K562 (cell line): ENCODE measurements around the gene MEIKIN. TPM values are rescaled to one million over a fixed set of nuclear protein-coding genes. Genes with fewer than 3 reads are reported as not detected.
A peak's percentile ranks its signal among the peaks of the same experiment; 100 is the strongest.

Source experiments
- ATF6 ChIP-seq: sonication (generic); formaldehyde crosslinking; IDR thresholded peaks from 2 replicates; pipeline ENCODE4 v1.4.0; 2020; ENCODE audit warnings: mild to moderate bottlenecking, missing genetic modification reagents
- EGR1 ChIP-seq: fragments of 450-650 bp; conservative IDR thresholded peaks from 2 replicates; pipeline ENCODE4 v1.6.1; 2017; ENCODE audit warnings: mild to moderate bottlenecking
- MTA2 ChIP-seq: fragments of 450-650 bp; IDR thresholded peaks from 2 replicates; pipeline ENCODE4 v1.6.1; 2016; ENCODE audit warnings: low read depth
- PRDM10 ChIP-seq: fragments of 450-650 bp; IDR thresholded peaks from 2 replicates; pipeline ENCODE4 v1.6.1; 2018; ENCODE audit not compliant: partially characterized antibody
- THRB ChIP-seq: fragments of 450-650 bp; formaldehyde crosslinking; conservative IDR thresholded peaks from 2 replicates; pipeline ENCODE4 v1.4.0; 2022; ENCODE audit warnings: mild to moderate bottlenecking, missing genetic modification characterization
- ZBTB1 ChIP-seq: sonication (generic); formaldehyde crosslinking; IDR thresholded peaks from 2 replicates; pipeline ENCODE4 v1.8.1; 2023; ENCODE audit warnings: missing genetic modification reagents, low read depth, mild to moderate bottlenecking, borderline replicate concordance
- ZKSCAN8 ChIP-seq: fragments of 200-800 bp; sonication (Bioruptor generic); IDR thresholded peaks from 2 replicates; pipeline ENCODE4 v1.6.1; 2016; ENCODE audit warnings: missing genetic modification characterization, missing compliant biosample characterization
- ZNF121 ChIP-seq: sonication (generic); formaldehyde crosslinking; conservative IDR thresholded peaks from 2 replicates; pipeline ENCODE4 v1.8.0; 2022; ENCODE audit warnings: missing genetic modification reagents
- ZNF444 ChIP-seq: fragments of 250-450 bp; sonication (Bioruptor Pico); IDR thresholded peaks from 2 replicates; pipeline ENCODE4 v1.4.0; 2020; ENCODE audit warnings: mild to moderate bottlenecking, moderate library complexity
- ZNF699 ChIP-seq: fragments of 250-450 bp; sonication (Bioruptor Pico); IDR thresholded peaks from 2 replicates; pipeline ENCODE4 v1.8.0; 2021; ENCODE audit warnings: mild to moderate bottlenecking, moderate library complexity; ENCODE audit not compliant: insufficient replicate concordance
- ZSCAN29 ChIP-seq: fragments of 450-650 bp; IDR thresholded peaks from 2 replicates; pipeline ENCODE4 v1.6.1; 2017
- ZSCAN32 ChIP-seq: fragments of 450-650 bp; formaldehyde crosslinking; IDR thresholded peaks from 2 replicates; pipeline ENCODE4 v1.4.0; 2020; ENCODE audit warnings: mild to moderate bottlenecking, moderate library complexity
- polyA plus RNA-seq, 8 experiments: library from polyadenylated mRNA; depleted of rRNA in 4 of 8; stranded (reverse) in 5 of 8; unstranded in 3 of 8; fragments of >200 nt; fragmentation: Nextera tagmentation in 2 of 8; fragmentation: Illumina TruSeq in 1 of 8; extraction: Ambion mirVana in 2 of 8; extraction: Trizol in 1 of 8; gene quantifications; 2 replicates each; pipeline versions ENCODE4 v1.2.1 to v1.2.3, GENCODE V29; 2011 to 2014; ENCODE audit warnings: inconsistent platforms in 1 of 8, missing spikeins in 1 of 8
- total RNA-seq, 7 experiments: library from RNA; depleted of rRNA in 6 of 7; stranded (reverse); fragments of >200 nt in 6 of 7; fragmentation: Illumina TruSeq in 2 of 7; extraction: Trizol in 2 of 7; gene quantifications; 2 replicates each; pipeline versions ENCODE4 v1.2.1 to v1.2.3, GENCODE V29; 2011 to 2021; ENCODE audit warnings: low replicate concordance in 1 of 7
- TF ChIP-seq, protein P1 (sequence below): fragments of 450-650 bp; IDR thresholded peaks from 2 replicates; pipeline ENCODE4 v1.6.1; 2014; ENCODE audit warnings: low read depth, mild to moderate bottlenecking, moderate library complexity, borderline replicate concordance
- TF ChIP-seq, protein P2 (sequence below): fragments of 250-450 bp; sonication (Bioruptor Pico); IDR thresholded peaks from 2 replicates; pipeline ENCODE4 v1.8.0; 2022; ENCODE audit warnings: inconsistent platforms, mild to moderate bottlenecking, moderate library complexity, borderline replicate concordance

The MEIKIN gene
- total and polyA plus RNA-seq, 9 of the 15 experiments (the other 6 are each of a cell fraction or from before 2014, with no cell fraction given), result 0.18 TPM; not detected in 8

DNA sequence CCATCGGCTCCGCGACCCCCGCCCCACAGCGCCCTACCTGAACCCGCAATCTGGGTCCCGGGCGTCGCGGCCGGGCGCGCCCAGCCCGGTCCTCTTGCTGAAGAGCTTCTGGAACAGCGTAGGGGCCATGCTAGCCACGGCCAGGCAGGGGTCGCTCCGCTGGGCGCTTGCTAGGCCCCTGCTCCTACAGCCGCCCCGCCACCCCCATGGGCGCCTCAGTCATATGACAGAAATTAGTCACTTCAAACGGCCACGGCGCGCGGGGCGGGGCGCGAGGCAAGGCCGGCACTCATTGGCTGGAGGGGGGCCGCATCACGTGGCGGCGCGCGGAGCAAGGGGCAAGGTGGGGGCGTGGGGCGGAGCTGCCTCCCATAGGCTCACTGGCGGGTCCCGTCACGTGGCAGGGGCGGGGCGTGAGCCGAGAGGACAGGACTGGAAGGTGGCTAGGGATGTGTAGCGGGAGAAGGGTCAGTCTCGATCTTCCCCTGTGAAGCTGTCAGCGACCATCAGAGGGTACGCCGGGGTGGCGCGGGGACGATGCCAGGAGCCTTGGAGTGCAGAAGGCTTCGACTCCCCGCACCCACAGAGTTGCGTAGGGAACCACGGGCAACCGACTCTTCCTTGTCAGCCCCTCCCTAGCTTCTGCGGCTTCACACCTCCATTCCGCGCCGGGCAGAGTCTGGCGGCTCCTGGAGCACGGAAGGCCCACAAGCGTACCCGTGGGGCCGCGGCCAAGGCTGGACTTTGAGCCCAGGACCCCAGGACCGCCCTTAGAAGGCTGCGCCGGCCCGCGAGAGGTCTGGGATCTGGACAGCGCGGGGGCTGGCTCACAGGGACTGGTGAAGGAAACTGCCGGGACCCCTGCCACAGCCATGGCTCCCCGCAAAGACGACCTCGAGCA lies 148.4 kb downstream of the MEIKIN start, which contains the start of gene FNIP1 (continued):
- TF ChIP-seq ATF6 (CRISPR knock-in tag) (peak; percentile 91; the same call in 1 of the 2 replicates), ZKSCAN8 (CRISPR knock-in tag) (no peak), THRB (CRISPR knock-in tag) (peak; percentile 74; the same call in 1 of the 2 replicates), ZBTB1 (CRISPR knock-in tag) (no peak), ZSCAN29 (no peak), ZSCAN32 (CRISPR knock-in tag) (no peak), MTA2 (no peak), ZNF121 (CRISPR knock-in tag) (no peak), EGR1 (peak; percentile 97), ZNF444 (CRISPR knock-in tag) (no peak), PRDM10 (no peak), ZNF699 (CRISPR knock-in tag) (no peak)
- TF ChIP-seq, protein P1, sequence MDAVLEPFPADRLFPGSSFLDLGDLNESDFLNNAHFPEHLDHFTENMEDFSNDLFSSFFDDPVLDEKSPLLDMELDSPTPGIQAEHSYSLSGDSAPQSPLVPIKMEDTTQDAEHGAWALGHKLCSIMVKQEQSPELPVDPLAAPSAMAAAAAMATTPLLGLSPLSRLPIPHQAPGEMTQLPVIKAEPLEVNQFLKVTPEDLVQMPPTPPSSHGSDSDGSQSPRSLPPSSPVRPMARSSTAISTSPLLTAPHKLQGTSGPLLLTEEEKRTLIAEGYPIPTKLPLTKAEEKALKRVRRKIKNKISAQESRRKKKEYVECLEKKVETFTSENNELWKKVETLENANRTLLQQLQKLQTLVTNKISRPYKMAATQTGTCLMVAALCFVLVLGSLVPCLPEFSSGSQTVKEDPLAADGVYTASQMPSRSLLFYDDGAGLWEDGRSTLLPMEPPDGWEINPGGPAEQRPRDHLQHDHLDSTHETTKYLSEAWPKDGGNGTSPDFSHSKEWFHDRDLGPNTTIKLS, result peak; percentile 80
- TF ChIP-seq, protein P2, sequence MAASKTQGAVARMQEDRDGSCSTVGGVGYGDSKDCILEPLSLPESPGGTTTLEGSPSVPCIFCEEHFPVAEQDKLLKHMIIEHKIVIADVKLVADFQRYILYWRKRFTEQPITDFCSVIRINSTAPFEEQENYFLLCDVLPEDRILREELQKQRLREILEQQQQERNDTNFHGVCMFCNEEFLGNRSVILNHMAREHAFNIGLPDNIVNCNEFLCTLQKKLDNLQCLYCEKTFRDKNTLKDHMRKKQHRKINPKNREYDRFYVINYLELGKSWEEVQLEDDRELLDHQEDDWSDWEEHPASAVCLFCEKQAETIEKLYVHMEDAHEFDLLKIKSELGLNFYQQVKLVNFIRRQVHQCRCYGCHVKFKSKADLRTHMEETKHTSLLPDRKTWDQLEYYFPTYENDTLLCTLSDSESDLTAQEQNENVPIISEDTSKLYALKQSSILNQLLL (CRISPR knock-in tag), result no peak
